ENCODE results near the gene PLCB1.
A peak's percentile ranks its signal among the peaks of the same experiment; 100 is the strongest.

Gene PLCB1

GRCh38 chr20:8128291-8129060, 3.6 kb upstream of the PLCB1 start:
- no peak for DNase-seq (ENCODE audit: insufficient read length, low spot score)
- no peak for FAIRE-seq

GRCh38 chr20:8129211-8129976, 2.7 kb upstream of the PLCB1 start:
- FAIRE-seq: no peak
- DNase-seq (ENCODE audit: insufficient read length, low spot score): no peak

GRCh38 chr20:8130840-8131526, 1.1 kb upstream of the PLCB1 start:
- FAIRE-seq (no peak), DNase-seq (ENCODE audit: insufficient read length, low spot score) (no peak)

GRCh38 chr20:8132484-8133309, 631 bp downstream of the PLCB1 start:
- DNase-seq (ENCODE audit: insufficient read length, low spot score) (no peak), FAIRE-seq (no peak)

GRCh38 chr20:8133310-8133768, 1.3 kb downstream of the PLCB1 start:
- no peak for FAIRE-seq
- DNase-seq (ENCODE audit: insufficient read length, low spot score): no peak

GRCh38 chr20:8133851-8134451, 1.9 kb downstream of the PLCB1 start:
- no peak for FAIRE-seq

GRCh38 chr20:8139899-8140298, 7.8 kb downstream of the PLCB1 start:
- DNase-seq (ENCODE audit: insufficient read length, low spot score) (no peak), FAIRE-seq (no peak)

More at GRCh38 chr20:8133851-8134451, 1.9 kb downstream of the PLCB1 start:
- DNase-seq (ENCODE audit: insufficient read length, low spot score): no peak

GRCh38 chr20:8143474-8143873, 11.4 kb downstream of the PLCB1 start:
- FAIRE-seq: no peak

GRCh38 chr20:8144282-8145245, 12.5 kb downstream of the PLCB1 start:
- FAIRE-seq: peak; percentile 66
- no peak for DNase-seq (ENCODE audit: insufficient read length, low spot score)

More at GRCh38 chr20:8143474-8143873, 11.4 kb downstream of the PLCB1 start:
- DNase-seq (ENCODE audit: insufficient read length, low spot score): no peak

GRCh38 chr20:8145246-8146168, 13.4 kb downstream of the PLCB1 start:
- no peak for FAIRE-seq

GRCh38 chr20:8147476-8147875, 15.4 kb downstream of the PLCB1 start:
- no peak for DNase-seq (ENCODE audit: insufficient read length, low spot score)
- FAIRE-seq: no peak

More at GRCh38 chr20:8145246-8146168, 13.4 kb downstream of the PLCB1 start:
- DNase-seq (ENCODE audit: insufficient read length, low spot score): no peak

GRCh38 chr20:8148501-8148900, 16.4 kb downstream of the PLCB1 start:
- no peak for FAIRE-seq
- no peak for DNase-seq (ENCODE audit: insufficient read length, low spot score)

GRCh38 chr20:8150591-8150990, 18.5 kb downstream of the PLCB1 start:
- FAIRE-seq: no peak
- DNase-seq (ENCODE audit: insufficient read length, low spot score): no peak

GRCh38 chr20:8151372-8151771, 19.3 kb downstream of the PLCB1 start:
- DNase-seq (ENCODE audit: insufficient read length, low spot score) (no peak), FAIRE-seq (peak; percentile 44)

- FAIRE-seq (no peak), DNase-seq (ENCODE audit: insufficient read length, low spot score) (no peak)
Observed at GRCh38 chr20:8152183-8152582, 20.1 kb downstream of the PLCB1 start.

GRCh38 chr20:8152847-8153246, 20.8 kb downstream of the PLCB1 start:
- DNase-seq (ENCODE audit: insufficient read length, low spot score) (no peak), FAIRE-seq (no peak)

GRCh38 chr20:8153281-8153908, 21.3 kb downstream of the PLCB1 start:
- DNase-seq (ENCODE audit: insufficient read length, low spot score) (no peak), FAIRE-seq (no peak)

Data from HTR-8/SVneo (cell line).